Measurements from ENCODE around the gene NCKAP5L. TPM values are rescaled to one million over a fixed set of nuclear protein-coding genes. Genes with fewer than 3 reads are reported as not detected.

Gene NCKAP5L
- 11.5 and 12.7 TPM in 2 replicates for total RNA-seq

DNA sequence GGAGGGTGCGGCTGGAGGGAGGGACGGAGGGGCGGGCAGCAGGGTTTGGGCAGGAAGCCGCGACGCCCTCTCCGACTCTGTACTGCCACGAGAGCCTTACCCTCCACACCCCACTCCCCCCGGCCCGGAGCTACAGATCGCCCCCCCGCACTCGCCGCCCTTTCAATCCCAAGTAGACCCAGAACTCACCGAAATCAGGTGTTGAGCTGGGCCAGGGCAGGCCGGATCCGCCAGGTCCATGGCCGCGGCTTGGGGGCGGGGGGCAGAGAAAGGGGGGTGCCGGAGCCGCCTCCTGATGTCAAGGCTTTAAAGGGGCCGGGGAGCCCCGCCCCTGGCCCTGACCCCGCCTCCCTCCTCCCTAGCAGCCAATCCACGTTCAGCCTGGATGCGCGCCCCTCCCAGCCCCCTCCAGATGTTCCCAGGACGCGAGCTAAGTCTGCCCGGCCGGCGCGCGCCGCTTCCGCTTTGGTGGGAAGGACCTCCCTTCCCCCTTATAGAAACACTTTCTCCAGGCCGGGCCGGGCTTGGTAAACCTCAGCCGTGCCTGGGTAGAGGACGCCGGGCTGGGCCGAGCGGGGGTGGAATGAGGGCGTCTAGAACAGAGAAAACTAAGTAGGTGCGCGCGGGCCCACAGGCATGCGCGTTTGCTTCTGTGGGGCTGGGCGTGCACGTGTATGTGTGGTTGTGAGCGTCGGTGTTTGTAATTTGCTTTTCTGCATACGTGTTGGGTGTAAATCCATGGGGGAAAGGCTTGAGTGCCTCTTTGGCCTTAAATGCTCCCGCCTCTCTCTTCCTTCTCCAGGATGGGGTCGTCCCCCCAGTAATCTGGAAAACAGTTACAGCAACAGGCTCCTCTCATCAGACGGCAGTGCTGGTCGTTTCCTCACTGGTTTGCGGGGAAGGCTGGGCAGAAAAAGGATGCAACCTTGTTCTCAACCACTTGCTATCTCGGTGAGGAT lies at the start of gene NCKAP5L:
NCKAP5L (minus strand) TSS at position 281 of the 959 bp plus-strand sequence. CDS start 24,369 bp downstream, outside the sequence.

DNA sequence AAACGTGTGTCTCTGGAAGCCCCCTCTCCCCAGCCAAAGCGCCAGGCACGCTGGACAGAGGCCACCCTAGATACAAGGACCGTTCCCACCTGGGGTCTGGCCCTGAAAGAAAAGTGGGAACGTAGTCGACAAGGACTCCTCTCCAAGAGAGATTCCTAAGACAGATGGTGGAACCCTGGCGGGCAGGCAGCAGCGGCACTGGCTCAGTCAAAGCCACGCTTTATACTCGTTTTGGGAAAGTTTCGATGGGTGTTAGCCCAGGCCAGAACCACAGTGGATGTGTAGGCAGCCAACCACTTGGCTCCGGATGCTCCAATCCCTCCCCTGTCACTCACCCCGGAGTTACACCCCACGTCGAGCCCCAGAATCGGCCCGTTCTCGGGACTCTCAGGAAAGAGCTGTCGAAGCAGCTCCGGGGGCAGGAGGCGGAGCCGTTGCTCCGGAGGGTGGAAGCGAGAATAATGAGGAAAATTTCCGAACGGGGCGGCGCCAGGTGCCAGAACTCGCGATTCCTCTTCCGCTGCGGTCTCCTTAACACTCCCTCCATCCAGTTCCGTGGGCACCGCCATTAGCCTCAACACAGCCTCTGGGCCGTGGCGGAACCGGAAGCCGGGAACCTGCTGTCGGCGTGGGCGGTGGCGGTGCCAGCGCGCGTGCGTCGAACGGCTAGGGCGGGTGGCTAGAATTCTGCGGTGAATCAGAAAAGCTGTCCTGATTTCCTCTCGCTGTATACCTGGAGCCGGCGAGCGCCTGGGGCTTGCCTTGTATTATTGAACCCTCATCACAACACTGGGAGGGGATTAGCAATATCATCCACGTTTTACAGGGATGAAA lies 14.5 kb upstream of the NCKAP5L start, which contains the start of gene BCDIN3D:
BCDIN3D (minus strand) TSS at position 588 of the 834 bp plus-strand sequence; CDS start at position 569, 19 bp downstream.

Other genes starting within 250 kb of the NCKAP5L start
- 0.19 and 0.28 TPM in 2 replicates for gene FAM186B, start 222.8 kb downstream of the NCKAP5L start, total RNA-seq
- 8.4 and 10.4 TPM in 2 replicates for gene PRPF40B, start 204.9 kb downstream of the NCKAP5L start, total RNA-seq
- gene FMNL3, start 121.0 kb downstream of the NCKAP5L start, total RNA-seq: 33.5 and 48.5 TPM in 2 replicates
- 353 and 437 TPM in 2 replicates for gene TMBIM6, start 86.9 kb downstream of the NCKAP5L start, total RNA-seq
- gene BCDIN3D, start 14.7 kb upstream of the NCKAP5L start, total RNA-seq: 4.2 and 5.1 TPM in 2 replicates
- gene FAIM2, start 75.5 kb upstream of the NCKAP5L start, total RNA-seq: 0.77 and 1.7 TPM in 2 replicates
- gene AQP2, start 122.3 kb upstream of the NCKAP5L start, total RNA-seq: not detected in 2 replicates
- gene AQP5, start 133.5 kb upstream of the NCKAP5L start, total RNA-seq: 0.19 TPM in 1 of 2 replicates, not detected in the other
- gene AQP6, start 144.5 kb upstream of the NCKAP5L start, total RNA-seq: under 0.01 TPM in 1 of 2 replicates, not detected in the other
- gene RACGAP1, start 197.1 kb upstream of the NCKAP5L start, total RNA-seq: 27.1 and 123 TPM in 2 replicates
- 0.58 and 0.85 TPM in 2 replicates for gene ASIC1, start 229.2 kb upstream of the NCKAP5L start, total RNA-seq

Measured in regular cardiac myocyte (primary cell).